AG10803 (cell line): Measurements from ENCODE around the gene SYTL2.

ENCODE experiments used
- DNase-seq: peaks from one replicate; pipeline ENCODE4 v3.0.0; 2010; ENCODE audit warnings: low read depth
- H3K4me3 ChIP-seq: 2 replicates; pipeline ENCODE4 v1.5.1; 2011; ENCODE audit warnings: mild to moderate bottlenecking, low read length, control low read depth
- TF ChIP-seq, protein P1 (sequence below): conservative IDR thresholded peaks from 2 replicates; pipeline ENCODE4 v1.5.1; 2011; ENCODE audit warnings: mild to moderate bottlenecking, low read length, control low read depth, inconsistent platforms

SYTL2 gene

GRCh38 chr11:85668157-85668556, 142.8 kb downstream of the SYTL2 start:
- no peak for DNase-seq
- no peak overlapping the region for H3K4me3 ChIP-seq
- TF ChIP-seq, protein P1, sequence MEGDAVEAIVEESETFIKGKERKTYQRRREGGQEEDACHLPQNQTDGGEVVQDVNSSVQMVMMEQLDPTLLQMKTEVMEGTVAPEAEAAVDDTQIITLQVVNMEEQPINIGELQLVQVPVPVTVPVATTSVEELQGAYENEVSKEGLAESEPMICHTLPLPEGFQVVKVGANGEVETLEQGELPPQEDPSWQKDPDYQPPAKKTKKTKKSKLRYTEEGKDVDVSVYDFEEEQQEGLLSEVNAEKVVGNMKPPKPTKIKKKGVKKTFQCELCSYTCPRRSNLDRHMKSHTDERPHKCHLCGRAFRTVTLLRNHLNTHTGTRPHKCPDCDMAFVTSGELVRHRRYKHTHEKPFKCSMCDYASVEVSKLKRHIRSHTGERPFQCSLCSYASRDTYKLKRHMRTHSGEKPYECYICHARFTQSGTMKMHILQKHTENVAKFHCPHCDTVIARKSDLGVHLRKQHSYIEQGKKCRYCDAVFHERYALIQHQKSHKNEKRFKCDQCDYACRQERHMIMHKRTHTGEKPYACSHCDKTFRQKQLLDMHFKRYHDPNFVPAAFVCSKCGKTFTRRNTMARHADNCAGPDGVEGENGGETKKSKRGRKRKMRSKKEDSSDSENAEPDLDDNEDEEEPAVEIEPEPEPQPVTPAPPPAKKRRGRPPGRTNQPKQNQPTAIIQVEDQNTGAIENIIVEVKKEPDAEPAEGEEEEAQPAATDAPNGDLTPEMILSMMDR, result no peak

- TF ChIP-seq, protein P1, result no peak
These were observed 144.3 kb downstream of the SYTL2 start for GRCh38 chr11:85666687-85667086.

GRCh38 chr11:85665733-85666132, 145.2 kb downstream of the SYTL2 start:
- no peak overlapping the region for H3K4me3 ChIP-seq
- DNase-seq, result no peak
- TF ChIP-seq, protein P1, result no peak

More at GRCh38 chr11:85666687-85667086, 144.3 kb downstream of the SYTL2 start:
- H3K4me3 ChIP-seq, result no peak overlapping the region
- no peak for DNase-seq

GRCh38 chr11:85664615-85665481, 146.1 kb downstream of the SYTL2 start, which contains the start of gene CREBZF:
Gene CREBZF, minus strand, starts transcription at chr11:85665129. Its CDS starts 254 bp downstream, at chr11:85664875.
- TF ChIP-seq, protein P1, result no peak
- H3K4me3 ChIP-seq, result peak within 1 kb of the TSS; percentile 78
- DNase-seq, result peak; percentile 93

DNA sequence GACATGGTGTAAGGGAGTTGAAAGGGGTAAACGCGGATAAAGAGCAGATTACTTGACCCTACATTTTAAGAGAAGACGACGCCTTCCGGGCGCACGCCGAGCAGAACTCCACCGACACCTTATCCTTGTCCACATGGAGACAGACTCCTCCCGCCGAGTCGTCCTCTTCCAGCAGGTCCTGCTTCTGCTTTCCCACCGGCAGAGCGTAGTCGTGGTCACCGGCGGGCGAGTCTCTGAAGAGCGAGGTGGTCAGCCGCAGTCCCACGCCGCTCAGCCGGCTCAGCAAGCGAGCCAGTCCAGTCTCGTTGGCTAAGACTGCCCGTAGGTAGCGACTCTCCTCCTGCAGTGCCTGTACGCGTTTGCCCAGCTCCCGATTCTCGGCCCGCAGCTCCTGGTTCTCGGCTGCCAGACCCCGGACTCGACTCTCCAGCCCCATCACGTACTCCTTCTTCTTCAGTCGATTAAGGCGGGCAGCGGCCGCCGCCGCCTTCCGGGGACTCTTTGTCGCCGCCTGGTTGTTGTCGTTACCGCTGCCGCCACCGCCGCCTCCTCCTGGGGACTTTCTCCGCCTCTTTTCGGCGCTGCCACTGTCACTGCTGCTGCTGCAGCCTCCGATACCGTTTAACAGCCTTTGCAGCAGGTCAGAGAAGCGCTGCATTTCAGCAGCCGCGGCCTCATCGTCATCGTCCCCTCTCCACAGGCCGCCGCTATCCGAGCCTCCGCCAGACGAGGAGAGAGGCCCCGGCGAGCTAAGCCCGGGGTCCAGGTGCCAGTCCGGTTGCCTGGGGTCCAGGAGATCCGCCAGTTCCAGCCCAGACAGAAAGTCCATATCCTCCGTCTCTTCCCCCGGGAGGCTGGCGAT, 147.0 kb downstream of the SYTL2 start:
- peak overlapping the region; percentile 78 for H3K4me3 ChIP-seq
- TF ChIP-seq, protein P1, result peak; percentile 49
- peak; percentile 61 for DNase-seq

DNA sequence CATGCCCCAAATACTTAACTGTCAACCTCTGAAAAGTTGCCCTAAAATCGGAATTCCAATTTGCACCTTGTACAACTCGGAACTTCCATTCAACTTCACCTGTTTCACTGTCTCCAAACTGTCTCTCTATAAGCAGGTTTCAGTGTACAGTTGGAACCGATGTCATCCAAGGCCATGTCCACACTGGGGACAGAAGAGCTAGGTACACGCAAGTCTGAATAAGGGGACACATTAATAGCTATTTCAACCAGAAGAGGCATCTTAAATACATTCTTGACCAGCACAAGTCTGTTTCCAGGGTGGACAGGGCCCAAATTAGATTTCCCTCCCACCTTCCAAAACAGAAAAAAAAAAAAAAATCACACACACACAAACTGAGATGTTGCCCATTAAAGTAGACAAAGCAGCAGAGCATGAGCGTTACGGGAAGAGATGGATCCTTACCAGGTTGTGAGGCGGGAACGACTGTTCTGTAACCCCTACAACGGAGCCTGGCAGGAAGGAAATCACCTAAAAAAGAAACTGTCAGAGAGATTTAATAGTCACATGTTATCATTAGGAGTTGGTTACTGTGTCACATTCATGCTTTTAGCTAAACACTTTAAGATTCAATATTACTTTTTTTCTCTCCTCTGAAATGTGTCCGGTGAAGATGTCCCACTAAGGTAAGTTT, 147.7 kb downstream of the SYTL2 start:
- no peak for DNase-seq
- TF ChIP-seq, protein P1, result no peak
- H3K4me3 ChIP-seq, result peak overlapping the region; percentile 78
